Astrocyte of the spinal cord (primary cell): ENCODE measurements around the gene WFIKKN2.
A peak's percentile ranks its signal among the peaks of the same experiment; 100 is the strongest.

Source experiments
- DNase-seq: peaks from one replicate; pipeline ENCODE4 v3.0.0; 2011; ENCODE audit warnings: low read depth, low spot score
- H3K4me3 ChIP-seq: 2 replicates; pipeline ENCODE4 v1.5.1; 2011; ENCODE audit warnings: low read depth, mild to moderate bottlenecking, low read length, moderate library complexity
- CTCF ChIP-seq: IDR thresholded peaks from 2 replicates; pipeline ENCODE4 v1.5.1; 2012; ENCODE audit warnings: low read depth, mild to moderate bottlenecking, low read length, inconsistent platforms
- in situ Hi-C: cut with HindIII; loops from 2 replicates; pipeline ENCODE4 v1.10.0; 2017; ENCODE audit warnings: low sequenced_read_pairs

WFIKKN2 gene

DNA sequence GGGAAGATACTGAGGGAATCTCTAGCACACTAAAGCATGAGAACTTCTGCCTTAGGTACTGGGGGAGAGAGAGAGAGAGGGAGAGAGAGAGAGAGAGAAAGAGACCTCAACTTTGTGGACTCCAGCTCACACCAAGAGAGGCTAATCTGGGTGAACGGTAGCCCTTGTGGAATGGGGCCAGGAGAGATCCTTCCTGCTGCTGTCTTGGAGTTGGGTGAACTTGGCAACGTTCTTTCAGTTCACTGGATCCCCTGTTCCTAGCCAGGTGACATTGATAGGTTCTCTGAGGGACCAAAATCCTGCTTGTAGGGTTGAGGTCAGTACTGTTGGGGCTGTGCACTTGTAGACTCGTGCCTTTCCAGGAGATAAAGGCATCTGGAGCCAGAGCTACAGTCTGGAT, 26.5 kb upstream of the WFIKKN2 start:
- in situ Hi-C loops: no loop called here
- no peak overlapping the region for H3K4me3 ChIP-seq
- no peak for TF ChIP-seq CTCF
- no peak for DNase-seq

- no peak for DNase-seq
- no peak for TF ChIP-seq CTCF
- no peak overlapping the region for H3K4me3 ChIP-seq
- in situ Hi-C loops: no loop called here
Measured at GRCh38 chr17:50813583-50813982, 21.8 kb upstream of the WFIKKN2 start.

DNA sequence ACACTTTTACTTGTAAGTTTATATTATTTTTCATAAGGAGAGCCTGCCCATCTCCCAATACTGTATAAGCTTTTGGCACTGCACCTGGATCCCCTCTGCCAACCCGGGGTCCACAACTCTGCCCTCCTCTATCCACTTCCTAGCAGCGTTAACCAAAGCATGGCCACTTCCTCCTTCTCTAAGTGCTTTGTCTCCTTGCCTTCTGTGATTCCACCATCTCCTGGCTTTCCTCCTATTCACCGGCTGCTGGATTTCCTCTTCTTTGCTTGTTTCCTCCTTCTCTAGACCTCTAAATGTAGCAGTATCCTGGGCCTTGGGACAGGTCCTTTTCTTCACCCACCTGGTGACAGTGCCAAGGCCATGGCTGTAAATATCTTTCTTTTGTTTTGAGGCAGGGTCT, 20.0 kb upstream of the WFIKKN2 start:
- no peak for DNase-seq
- in situ Hi-C loops: no loop called here
- H3K4me3 ChIP-seq: no peak overlapping the region
- TF ChIP-seq CTCF: no peak

GRCh38 chr17:50816271-50816670, 19.1 kb upstream of the WFIKKN2 start:
- in situ Hi-C loops: no loop called here
- no peak for DNase-seq
- H3K4me3 ChIP-seq: no peak overlapping the region
- no peak for TF ChIP-seq CTCF

DNA sequence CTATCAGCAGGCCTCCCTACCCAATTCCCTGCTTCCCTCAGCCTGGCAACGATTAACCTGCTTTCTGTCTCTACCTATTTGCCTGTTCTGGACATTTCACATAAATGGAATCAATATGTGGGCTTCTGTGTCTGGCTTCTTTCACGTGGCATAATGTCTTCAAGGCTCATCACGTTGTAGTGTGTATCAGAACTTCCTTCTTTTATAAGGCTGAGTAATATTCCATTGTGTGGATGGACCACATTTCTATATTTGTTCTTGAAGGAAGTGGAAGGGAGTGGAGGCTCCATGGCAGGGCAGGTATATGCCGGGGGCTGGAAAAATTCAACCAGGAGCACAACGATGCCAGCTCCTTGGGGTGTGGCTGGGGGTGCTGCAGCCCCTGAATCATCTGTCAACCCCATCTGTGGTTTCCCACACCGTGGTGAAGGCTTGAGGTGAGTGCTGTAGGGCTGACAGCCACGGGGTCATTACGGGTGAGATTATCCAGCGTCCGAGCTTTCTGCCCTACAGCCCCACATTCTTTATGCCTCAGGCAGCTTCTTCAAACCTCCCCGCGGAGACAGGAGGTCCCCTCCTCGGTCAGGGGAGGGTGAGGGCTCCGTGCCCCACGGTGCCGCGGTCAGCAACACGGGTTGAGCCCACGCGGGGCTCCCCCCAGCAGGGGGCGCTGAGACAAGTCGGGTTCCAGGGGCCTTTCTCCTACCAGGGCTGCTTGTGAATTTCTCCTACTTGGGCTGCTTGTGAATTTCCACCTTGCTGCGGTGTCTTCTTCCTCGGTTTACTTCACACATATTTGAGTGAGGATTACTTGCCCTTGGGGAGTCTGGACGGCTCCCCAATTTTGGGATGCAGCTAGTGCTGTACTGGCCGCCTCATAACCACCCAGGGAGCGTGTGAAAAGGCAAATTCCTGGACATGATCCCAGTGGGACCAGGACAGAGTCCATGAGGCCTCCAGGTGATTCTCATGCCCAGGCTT, 18.3 kb upstream of the WFIKKN2 start:
- in situ Hi-C loops: no loop called here
- DNase-seq: no peak
- TF ChIP-seq CTCF: peak; percentile 73
- H3K4me3 ChIP-seq: no peak overlapping the region

GRCh38 chr17:50817838-50818237, 17.5 kb upstream of the WFIKKN2 start:
- peak; percentile 8 for DNase-seq
- in situ Hi-C loops: no loop called here
- no peak overlapping the region for H3K4me3 ChIP-seq
- no peak for TF ChIP-seq CTCF
